Activated T-helper 2 cell treated with anti-CD3 and anti-CD28 coated beads, Interferon-gamma antibody, Interleukin-2, Interleukin-4, amounts not matched to agents 10 μg/mL and 5 μg/mL and 100 μg/mL, durations not matched to agents 14 hours and 24 hours and 36 hours (primary cell): ENCODE results near the gene CSRNP3. TPM values are rescaled to one million over a fixed set of nuclear protein-coding genes. Genes with fewer than 3 reads are reported as not detected.

Source experiments
- DNase-seq: peaks from one replicate; pipeline ENCODE4 v3.0.0; 2021; ENCODE audit warnings: low spot score
- H3K27ac Mint-ChIP-seq: one replicate; pipeline ENCODE4 v1.8.0; 2021; ENCODE audit warnings: mixed read lengths
- H3K27me3 Mint-ChIP-seq: one replicate; pipeline ENCODE4 v1.8.0; 2021; ENCODE audit warnings: low read depth, mixed read lengths
- H3K36me3 Mint-ChIP-seq: one replicate; pipeline ENCODE4 v1.8.0; 2021; ENCODE audit warnings: low read depth, mixed read lengths
- H3K4me1 Mint-ChIP-seq: one replicate; pipeline ENCODE4 v1.8.0; 2021; ENCODE audit warnings: low read depth, mixed read lengths
- H3K4me3 Mint-ChIP-seq: one replicate; pipeline ENCODE4 v1.8.0; 2021; ENCODE audit warnings: low read depth, mild to moderate bottlenecking, moderate library complexity, mixed read lengths
- H3K9me3 Mint-ChIP-seq: one replicate; pipeline ENCODE4 v1.8.0; 2021; ENCODE audit warnings: mixed read lengths
- intact Hi-C: fragments of 100-400 bp; cut with micrococcal nuclease; formaldehyde crosslinking; loops from one replicate; pipeline ENCODE4 v1.15.1; 2023
- total RNA-seq: library from RNA; stranded (reverse); gene quantifications from 2 replicates; pipeline ENCODE4 v1.2.3, GENCODE V29; 2022

CSRNP3 gene
- total RNA-seq, 1 donor from 2014 or later, result not detected

- Mint-ChIP-seq H3K9me3 (no peaks in the 10 kb centered on the region), H3K27ac (no peak overlapping the region), H3K4me3 (no peak overlapping the region), H3K4me1 (peaks cover 2% of the 10 kb centered on the region), H3K36me3 (no peaks in the 10 kb centered on the region), H3K27me3 (no peaks in the 10 kb centered on the region)
- intact Hi-C loops, result no loop called here
- DNase-seq, result no peak
These were observed 21.1 kb upstream of the CSRNP3 start for GRCh38 chr2:165448406-165448805.

- Mint-ChIP-seq H3K36me3 (no peaks in the 10 kb centered on the region), H3K9me3 (no peaks in the 10 kb centered on the region), H3K27me3 (no peaks in the 10 kb centered on the region), H3K4me1 (no peaks in the 10 kb centered on the region), H3K27ac (no peak overlapping the region), H3K4me3 (no peak overlapping the region)
- intact Hi-C loops, result no loop called here
- no peak for DNase-seq
These were observed 19.3 kb upstream of the CSRNP3 start for GRCh38 chr2:165450156-165450555.

DNA sequence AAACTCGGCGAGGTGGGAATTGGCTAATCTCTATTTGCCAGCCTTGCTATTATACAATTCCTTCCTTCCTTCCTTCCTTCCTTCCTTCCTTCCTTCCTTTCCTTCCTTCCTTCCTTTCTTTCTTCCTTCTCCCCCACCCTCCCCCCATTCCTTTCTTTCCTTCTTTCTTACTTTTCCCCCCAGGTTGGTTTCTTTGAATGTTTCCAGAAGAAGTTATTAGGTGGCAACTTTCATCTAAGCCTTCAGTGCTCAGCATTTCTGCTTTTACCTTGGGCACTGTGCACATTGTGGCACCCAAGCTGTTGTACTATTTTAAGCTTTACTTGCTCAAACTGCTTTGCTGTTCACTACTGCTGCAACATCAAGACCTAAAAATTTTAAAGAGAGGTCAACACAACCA is 17.2 kb upstream of the CSRNP3 start:
- Mint-ChIP-seq H3K4me1 (no peaks in the 10 kb centered on the region), H3K27ac (no peak overlapping the region), H3K9me3 (no peaks in the 10 kb centered on the region), H3K27me3 (no peaks in the 10 kb centered on the region), H3K4me3 (no peak overlapping the region), H3K36me3 (no peaks in the 10 kb centered on the region)
- intact Hi-C loops, result no loop called here
- no peak for DNase-seq

GRCh38 chr2:165453561-165454094 is 15.9 kb upstream of the CSRNP3 start:
- H3K27ac Mint-ChIP-seq, result no peak overlapping the region
- H3K9me3 Mint-ChIP-seq, result no peaks in the 10 kb centered on the region
- no peaks in the 10 kb centered on the region for H3K36me3 Mint-ChIP-seq
- no peak overlapping the region for H3K4me3 Mint-ChIP-seq
- DNase-seq, result no peak
- intact Hi-C loops, result no loop called here
- no peaks in the 10 kb centered on the region for H3K27me3 Mint-ChIP-seq
- no peaks in the 10 kb centered on the region for H3K4me1 Mint-ChIP-seq

DNA sequence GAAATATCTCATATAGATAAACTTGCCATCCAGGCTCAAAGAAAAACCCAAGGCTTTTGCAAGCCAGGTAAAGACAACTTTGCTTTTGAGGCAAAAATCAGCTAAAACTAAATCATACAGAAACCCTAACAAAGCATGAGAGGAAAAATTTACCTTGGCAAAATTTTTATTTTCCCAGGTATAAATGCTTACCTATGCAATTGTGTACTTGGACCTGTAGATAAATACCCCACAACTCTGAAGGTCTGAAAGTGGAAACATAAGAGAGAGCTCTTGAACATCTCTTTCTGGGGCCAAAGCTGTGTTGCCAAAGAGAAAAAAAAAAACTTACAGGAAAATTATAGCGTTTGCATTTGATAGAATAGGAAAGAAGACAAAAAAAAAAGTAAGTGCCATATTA is 14.6 kb upstream of the CSRNP3 start:
- Mint-ChIP-seq H3K4me1 (no peaks in the 10 kb centered on the region), H3K9me3 (no peaks in the 10 kb centered on the region), H3K36me3 (no peaks in the 10 kb centered on the region), H3K27ac (no peak overlapping the region), H3K4me3 (no peak overlapping the region), H3K27me3 (no peaks in the 10 kb centered on the region)
- no peak for DNase-seq
- intact Hi-C loops, result no loop called here

- Mint-ChIP-seq H3K27ac (no peak overlapping the region), H3K36me3 (no peaks in the 10 kb centered on the region), H3K4me1 (no peaks in the 10 kb centered on the region), H3K27me3 (no peaks in the 10 kb centered on the region), H3K4me3 (no peak overlapping the region), H3K9me3 (no peaks in the 10 kb centered on the region)
- DNase-seq, result no peak
- intact Hi-C loops, result no loop called here
These were observed 13.5 kb upstream of the CSRNP3 start for GRCh38 chr2:165456027-165456426.

GRCh38 chr2:165462443-165462842 is 7.1 kb upstream of the CSRNP3 start:
- no peaks in the 10 kb centered on the region for H3K4me1 Mint-ChIP-seq
- no peak overlapping the region for H3K4me3 Mint-ChIP-seq
- H3K9me3 Mint-ChIP-seq, result no peaks in the 10 kb centered on the region
- no peak for DNase-seq
- intact Hi-C loops, result loop anchor here (2.0 kb wide), 1 partner anchor 50 kb away; no protein-coding TSS in a partner anchor
- no peaks in the 10 kb centered on the region for H3K36me3 Mint-ChIP-seq
- H3K27me3 Mint-ChIP-seq, result no peaks in the 10 kb centered on the region
- no peak overlapping the region for H3K27ac Mint-ChIP-seq

DNA sequence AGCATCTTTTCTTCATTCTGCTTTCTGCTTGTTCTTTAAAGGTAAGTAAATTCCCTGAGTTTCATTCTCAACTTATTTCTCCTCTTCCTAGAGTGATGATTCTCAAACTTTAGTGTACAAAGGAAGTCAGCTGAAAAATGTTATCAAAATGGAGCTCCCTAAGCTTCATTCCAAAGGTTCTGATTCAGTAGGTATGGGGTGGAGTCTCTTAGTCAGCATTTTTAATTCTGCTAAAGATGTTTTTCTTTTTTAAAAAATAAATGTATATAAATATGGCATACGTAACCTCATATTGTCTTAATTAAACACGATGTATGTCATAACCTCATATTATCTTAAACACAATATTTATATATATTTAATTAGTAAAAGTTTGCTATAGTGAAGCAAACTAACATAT is 3.1 kb upstream of the CSRNP3 start:
- no peaks in the 10 kb centered on the region for H3K27me3 Mint-ChIP-seq
- no peak for DNase-seq
- no peak overlapping the region for H3K4me3 Mint-ChIP-seq
- no peaks in the 10 kb centered on the region for H3K9me3 Mint-ChIP-seq
- no peaks in the 10 kb centered on the region for H3K36me3 Mint-ChIP-seq
- H3K4me1 Mint-ChIP-seq, result no peaks in the 10 kb centered on the region
- intact Hi-C loops, result no loop called here
- no peak overlapping the region for H3K27ac Mint-ChIP-seq

DNA sequence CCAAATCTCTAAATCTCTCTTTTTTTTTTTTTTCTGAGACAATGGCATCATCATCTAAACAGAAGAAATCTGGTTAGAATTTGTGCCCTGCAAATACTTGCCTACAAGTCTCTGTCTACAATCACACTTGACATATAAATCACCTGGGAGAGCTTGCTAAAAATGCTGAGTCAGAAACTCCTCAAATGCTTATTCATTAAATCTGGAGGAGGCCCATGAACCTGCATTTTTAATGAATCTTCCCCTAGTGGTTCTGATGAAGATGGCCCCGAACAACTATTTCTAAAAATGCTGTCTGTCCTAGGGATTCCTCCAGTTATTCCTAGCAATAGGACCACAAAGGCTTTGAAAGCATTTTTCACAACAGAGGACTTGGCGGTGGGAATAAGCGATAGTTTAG is 1.6 kb upstream of the CSRNP3 start:
- no peaks in the 10 kb centered on the region for H3K36me3 Mint-ChIP-seq
- no peaks in the 10 kb centered on the region for H3K27me3 Mint-ChIP-seq
- H3K4me3 Mint-ChIP-seq, result no peak overlapping the region
- H3K27ac Mint-ChIP-seq, result no peak overlapping the region
- no peaks in the 10 kb centered on the region for H3K9me3 Mint-ChIP-seq
- DNase-seq, result no peak
- intact Hi-C loops, result no loop called here
- H3K4me1 Mint-ChIP-seq, result no peaks in the 10 kb centered on the region

DNA sequence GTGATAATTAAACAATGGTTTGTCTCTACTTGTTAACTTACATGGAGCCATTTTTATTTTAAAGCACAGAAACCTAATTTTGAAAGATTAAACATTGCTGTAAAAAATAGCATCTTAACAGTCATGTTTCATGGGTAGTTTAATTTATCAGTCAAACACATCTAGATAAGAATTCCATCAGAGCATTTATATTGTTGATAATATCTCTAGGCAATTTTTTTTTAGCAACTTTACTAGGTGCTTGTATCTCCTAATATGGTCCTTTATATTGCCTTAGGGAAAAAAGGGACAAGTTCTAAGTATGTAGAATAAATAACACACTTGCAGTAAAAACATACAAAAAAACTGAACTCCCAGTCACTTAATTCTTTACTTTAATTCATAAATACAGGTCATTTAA is 863 bp downstream of the CSRNP3 start:
- H3K4me3 Mint-ChIP-seq, result no peak overlapping the region
- H3K4me1 Mint-ChIP-seq, result no peaks in the 10 kb centered on the region
- no peak overlapping the region for H3K27ac Mint-ChIP-seq
- DNase-seq, result no peak
- H3K9me3 Mint-ChIP-seq, result no peaks in the 10 kb centered on the region
- no peaks in the 10 kb centered on the region for H3K27me3 Mint-ChIP-seq
- intact Hi-C loops, result no loop called here
- H3K36me3 Mint-ChIP-seq, result no peaks in the 10 kb centered on the region

DNA sequence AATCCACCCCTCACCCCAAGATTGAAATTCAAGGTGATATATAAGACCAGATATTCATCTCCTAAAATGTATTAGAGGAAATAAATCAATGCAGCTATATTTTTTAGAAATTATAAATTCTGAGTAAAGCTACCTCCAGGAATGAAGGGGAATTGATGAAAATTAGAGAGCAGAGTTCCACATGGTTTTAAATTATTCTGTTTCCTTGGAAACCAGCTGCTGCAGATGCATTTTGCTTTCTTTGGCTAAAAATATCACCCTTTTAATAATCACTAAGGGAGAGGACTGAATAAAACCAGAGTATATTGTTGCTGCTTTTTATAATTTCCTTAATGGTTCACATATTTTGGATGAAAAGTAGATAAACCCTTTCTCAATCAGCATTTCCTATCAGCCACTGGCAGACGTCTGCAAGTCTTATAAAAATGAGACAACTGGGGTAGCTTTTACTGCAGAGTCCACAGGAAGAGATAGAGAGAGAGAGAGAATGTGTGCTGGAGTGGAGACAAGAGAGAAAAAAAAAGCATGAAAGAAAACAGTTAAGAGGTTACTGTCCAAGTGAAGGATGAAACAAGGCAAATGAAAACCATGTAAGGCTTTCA is 2.0 kb downstream of the CSRNP3 start:
- DNase-seq, result no peak
- intact Hi-C loops, result no loop called here
- Mint-ChIP-seq H3K27me3 (no peaks in the 10 kb centered on the region), H3K9me3 (no peaks in the 10 kb centered on the region), H3K36me3 (no peaks in the 10 kb centered on the region), H3K4me3 (no peak overlapping the region), H3K27ac (no peak overlapping the region), H3K4me1 (no peaks in the 10 kb centered on the region)

DNA sequence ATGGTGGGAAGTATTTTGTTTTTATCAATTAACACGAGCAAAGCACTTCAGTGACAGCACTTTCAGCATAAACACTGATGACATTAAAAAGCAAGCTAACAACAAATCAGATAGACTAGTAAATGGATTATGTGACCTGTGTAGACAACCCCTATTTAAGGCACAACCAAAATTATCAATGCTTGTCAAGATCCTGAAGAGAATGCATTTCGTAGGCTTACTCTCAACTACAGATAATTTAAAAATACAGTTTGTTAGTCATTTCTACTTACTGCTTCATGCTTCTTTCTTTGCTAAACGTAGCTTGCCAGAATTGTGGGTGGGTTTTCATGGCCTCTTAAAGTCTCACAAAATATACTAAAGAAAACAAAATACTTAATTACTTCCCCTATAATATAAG is 3.4 kb downstream of the CSRNP3 start:
- intact Hi-C loops, result no loop called here
- H3K36me3 Mint-ChIP-seq, result no peaks in the 10 kb centered on the region
- H3K4me1 Mint-ChIP-seq, result no peaks in the 10 kb centered on the region
- no peaks in the 10 kb centered on the region for H3K27me3 Mint-ChIP-seq
- no peaks in the 10 kb centered on the region for H3K9me3 Mint-ChIP-seq
- no peak overlapping the region for H3K4me3 Mint-ChIP-seq
- DNase-seq, result no peak
- H3K27ac Mint-ChIP-seq, result no peak overlapping the region

DNA sequence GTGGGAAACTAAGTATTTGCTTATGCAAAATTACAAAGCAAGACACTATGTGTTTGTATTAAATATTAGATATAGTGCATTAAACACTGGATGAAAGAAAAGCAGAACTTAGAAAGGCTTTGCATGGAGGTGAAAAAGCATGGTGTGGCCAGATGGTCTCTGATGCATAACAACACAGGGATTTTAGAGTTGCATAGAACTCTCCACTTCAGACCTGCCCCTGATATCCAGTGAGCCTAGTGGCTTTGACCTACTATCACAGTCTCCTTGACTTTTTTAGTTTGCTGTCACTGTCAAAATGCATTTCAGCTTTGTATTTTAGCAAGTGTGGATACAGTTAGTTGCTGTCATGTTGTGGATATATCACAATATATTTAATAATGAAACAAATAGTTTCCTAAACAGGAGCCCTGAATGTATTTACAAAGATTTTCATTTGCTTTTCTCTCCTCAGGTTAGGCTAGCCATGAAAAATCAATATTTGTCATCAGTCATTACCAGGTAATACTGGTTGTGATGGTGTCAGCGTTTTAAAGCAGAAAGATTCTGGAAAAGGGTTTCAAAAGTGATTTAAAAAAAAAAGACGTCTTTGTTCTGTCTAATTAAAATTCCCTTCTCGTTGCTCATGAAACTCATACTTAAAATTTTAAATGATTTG is 5.2 kb downstream of the CSRNP3 start:
- no peaks in the 10 kb centered on the region for H3K36me3 Mint-ChIP-seq
- no peaks in the 10 kb centered on the region for H3K27me3 Mint-ChIP-seq
- no peak overlapping the region for H3K4me3 Mint-ChIP-seq
- H3K9me3 Mint-ChIP-seq, result no peaks in the 10 kb centered on the region
- no peaks in the 10 kb centered on the region for H3K4me1 Mint-ChIP-seq
- H3K27ac Mint-ChIP-seq, result no peak overlapping the region
- intact Hi-C loops, result no loop called here
- DNase-seq, result no peak
